ENCODE measurements around the gene ARHGEF6. TPM values are rescaled to one million over a fixed set of nuclear protein-coding genes. Genes with fewer than 3 reads are reported as not detected.

The ARHGEF6 gene
- total RNA-seq, 4 donors from 2014 or later = 0.61 to 10.5 (median 2.9) TPM

DNA sequence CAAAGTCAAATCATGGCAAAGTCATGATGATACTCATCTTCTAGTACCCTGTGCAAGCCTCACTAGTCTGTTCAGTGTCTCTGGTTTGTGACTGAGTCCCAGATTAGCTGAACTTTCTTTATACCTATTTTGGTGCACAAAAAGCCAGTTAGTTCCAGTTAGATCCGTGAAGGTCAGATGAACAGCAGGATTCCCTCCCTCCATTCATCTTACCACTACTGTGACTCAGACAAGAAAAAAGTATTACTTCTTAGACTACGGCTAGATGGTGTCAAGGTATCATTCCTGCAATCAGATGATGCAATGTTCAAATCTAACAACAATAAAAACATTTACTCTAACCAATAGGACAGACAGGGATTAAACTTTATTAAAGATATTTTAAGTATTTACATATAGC lies 30.4 kb downstream of the ARHGEF6 start:
- TF ChIP-seq, protein P1, sequence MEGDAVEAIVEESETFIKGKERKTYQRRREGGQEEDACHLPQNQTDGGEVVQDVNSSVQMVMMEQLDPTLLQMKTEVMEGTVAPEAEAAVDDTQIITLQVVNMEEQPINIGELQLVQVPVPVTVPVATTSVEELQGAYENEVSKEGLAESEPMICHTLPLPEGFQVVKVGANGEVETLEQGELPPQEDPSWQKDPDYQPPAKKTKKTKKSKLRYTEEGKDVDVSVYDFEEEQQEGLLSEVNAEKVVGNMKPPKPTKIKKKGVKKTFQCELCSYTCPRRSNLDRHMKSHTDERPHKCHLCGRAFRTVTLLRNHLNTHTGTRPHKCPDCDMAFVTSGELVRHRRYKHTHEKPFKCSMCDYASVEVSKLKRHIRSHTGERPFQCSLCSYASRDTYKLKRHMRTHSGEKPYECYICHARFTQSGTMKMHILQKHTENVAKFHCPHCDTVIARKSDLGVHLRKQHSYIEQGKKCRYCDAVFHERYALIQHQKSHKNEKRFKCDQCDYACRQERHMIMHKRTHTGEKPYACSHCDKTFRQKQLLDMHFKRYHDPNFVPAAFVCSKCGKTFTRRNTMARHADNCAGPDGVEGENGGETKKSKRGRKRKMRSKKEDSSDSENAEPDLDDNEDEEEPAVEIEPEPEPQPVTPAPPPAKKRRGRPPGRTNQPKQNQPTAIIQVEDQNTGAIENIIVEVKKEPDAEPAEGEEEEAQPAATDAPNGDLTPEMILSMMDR (IDR thresholded peaks at IDR 0.05) = no peak
- no peak for TF ChIP-seq POLR2A (IDR thresholded peaks at IDR 0.05)
- Histone ChIP-seq H3K36me3 (no peaks in the 10 kb centered on the region), H3K27ac (no peak overlapping the region), H3K27me3 (no peaks in the 10 kb centered on the region), H3K9me3 (no peaks in the 10 kb centered on the region), H3K4me1 (peaks cover 0 to 5% (median 2%) of the 10 kb centered on the region in 3 donors), H3K4me3 (no peak overlapping the region)
- DNase-seq = no peak
- 32 to 45% methylated on average over 2 of the region's 2 CpGs for WGBS, 2 donors
- intact Hi-C loops (cut with DNase I) = no loop called here

DNA sequence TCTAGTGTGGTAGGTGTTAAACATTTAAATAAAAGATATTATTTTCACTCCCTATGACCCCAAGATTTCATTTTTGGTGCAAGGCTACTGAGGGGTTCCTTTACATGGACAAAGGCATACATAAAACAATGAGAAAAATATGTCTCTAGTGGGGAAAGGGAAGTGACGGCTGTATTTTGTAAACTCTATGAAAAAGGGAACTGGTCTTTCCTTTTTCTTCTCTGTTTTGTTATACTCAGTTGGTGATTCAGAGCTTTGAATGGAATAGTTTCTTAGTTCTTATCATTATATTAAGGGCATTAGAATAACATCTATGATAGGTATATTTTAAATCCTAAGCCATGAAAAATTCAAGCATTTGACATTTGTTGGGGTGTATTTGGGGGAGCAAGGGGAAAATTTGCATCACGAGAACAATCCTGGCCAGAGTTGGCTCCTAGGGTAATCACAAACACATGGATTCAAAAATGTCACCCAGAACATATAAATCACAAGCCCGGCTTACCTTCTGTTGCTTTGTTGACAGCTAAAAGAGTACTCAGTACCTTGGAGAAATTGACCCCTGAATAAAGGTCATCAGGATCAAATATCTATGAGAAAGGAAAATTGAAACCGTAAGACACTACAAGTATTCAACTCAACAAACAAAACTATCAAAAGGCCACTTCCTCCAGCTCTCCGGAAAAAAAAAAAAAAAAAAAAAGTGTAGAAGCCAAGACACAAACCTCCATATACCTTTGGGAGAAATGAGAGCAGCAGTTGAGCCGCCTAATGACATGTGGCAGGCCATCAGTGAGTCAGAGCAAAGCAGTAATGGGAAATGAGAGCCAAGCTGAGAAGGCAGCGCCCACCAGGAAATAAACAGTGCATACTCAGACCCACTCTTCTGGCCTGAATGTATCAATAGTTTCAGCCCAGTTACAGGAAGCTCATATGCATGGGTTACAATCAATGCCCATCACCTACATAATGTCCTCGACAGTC lies 33.4 kb downstream of the ARHGEF6 start:
- H3K36me3 ChIP-seq = no peaks in the 10 kb centered on the region

DNA sequence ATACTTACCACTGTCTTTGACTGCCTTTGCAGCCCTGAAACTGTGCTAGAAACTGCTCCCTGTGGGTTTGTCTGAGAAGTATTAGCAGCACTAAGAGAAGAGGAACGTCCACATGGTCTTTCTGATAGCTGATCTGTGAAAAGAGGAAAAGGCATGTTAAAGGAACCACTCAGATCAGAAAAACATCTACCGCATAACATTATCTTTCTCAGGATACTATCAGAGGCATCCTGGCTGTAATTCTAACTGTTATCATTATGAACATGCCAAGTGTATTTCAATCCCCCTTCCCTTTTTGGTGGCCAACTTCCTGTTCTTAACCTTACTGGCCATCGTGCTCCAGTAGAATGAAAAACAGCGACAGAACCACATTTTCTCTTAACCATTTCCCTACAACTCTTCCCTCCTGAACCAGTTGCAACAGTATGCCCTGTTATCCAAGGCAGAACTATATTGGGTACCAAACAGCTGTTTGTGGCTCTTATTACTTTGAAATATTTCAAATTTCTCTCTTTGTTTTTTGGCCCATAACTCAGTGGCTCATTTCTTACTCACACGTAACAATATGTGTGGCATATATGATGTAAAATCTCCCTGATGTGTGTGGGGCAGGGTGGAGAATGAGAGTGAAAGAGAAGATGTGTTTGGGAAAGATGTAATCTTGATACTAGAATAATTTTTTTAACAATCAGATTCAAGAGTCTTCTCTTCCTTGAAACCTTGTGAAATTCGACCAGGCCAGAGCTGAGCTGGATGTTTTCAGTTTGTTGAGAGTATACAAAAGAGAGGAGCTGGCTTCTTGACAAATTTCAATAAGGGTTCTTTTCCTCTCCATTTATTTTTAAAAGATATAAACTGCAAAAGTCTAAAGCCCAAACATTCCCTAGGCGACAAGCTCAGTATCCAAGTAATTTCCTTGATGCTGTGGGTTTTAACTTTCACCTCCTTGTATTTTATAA lies 35.2 kb downstream of the ARHGEF6 start:
- no peak for TF ChIP-seq POLR2A (IDR thresholded peaks at IDR 0.05)
- TF ChIP-seq, protein P1 (IDR thresholded peaks at IDR 0.05) = no peak
- DNase-seq = no peak
- H3K9me3 ChIP-seq = no peaks in the 10 kb centered on the region
- peak overlapping the region in 3 of 4 donors; percentile 21 to 47 (median 33) for H3K27ac ChIP-seq
- H3K4me1 ChIP-seq = no peaks in the 10 kb centered on the region
- no peaks in the 10 kb centered on the region for H3K27me3 ChIP-seq
- no peak overlapping the region for H3K4me3 ChIP-seq
- intact Hi-C loops (cut with DNase I) = no loop called here
- H3K36me3 ChIP-seq = no peaks in the 10 kb centered on the region
- 52 to 62% methylated on average over 7 of the region's 7 CpGs for WGBS, 2 donors

More for the DNA sequence above, 33.4 kb downstream of the ARHGEF6 start:
- 61% methylated on average over 6 to 8 of the region's 8 CpGs for WGBS, 2 donors
- Histone ChIP-seq H3K4me1 (no peaks in the 10 kb centered on the region), H3K27me3 (no peaks in the 10 kb centered on the region), H3K4me3 (no peak overlapping the region), H3K27ac (peak overlapping the region in 2 of 4 donors; percentile 19 to 42), H3K9me3 (no peaks in the 10 kb centered on the region)
- TF ChIP-seq, protein P1 (IDR thresholded peaks at IDR 0.05) = no peak
- TF ChIP-seq POLR2A (IDR thresholded peaks at IDR 0.05) = no peak
- DNase-seq = no peak
- intact Hi-C loops (cut with DNase I) = no loop called here

DNA sequence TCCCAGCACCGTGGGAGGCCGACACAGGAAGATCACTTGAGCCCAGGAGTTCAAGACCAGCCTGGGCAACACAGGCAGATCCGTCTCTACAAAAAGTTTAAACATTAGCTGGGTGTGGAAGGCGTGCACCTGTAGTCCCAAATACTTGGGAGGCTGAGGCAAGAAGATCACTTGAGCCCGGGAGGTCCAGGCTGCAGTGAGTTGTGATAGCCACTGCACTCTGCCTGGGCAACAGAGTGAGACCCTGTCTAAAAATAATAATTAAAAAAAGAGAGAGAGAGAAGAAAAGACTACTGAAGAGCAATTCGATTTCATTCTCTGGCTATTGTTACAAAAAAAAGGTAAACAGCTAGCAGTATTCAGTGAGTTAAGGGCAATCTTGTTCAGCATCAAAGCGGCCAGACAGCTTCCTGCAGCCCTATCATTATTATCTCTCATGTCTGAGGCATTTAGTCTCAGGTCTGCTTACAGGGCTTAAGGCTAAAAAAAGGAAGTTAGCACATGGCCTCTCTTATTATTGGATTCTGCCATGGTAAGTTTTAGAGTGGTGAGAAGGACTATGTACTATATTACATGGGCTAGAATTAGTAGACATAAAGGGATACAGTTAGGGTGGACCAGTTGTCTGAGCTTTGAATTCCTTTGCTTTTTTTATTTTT lies 37.9 kb downstream of the ARHGEF6 start:
- no peaks in the 10 kb centered on the region for H3K27me3 ChIP-seq
- H3K36me3 ChIP-seq = no peaks in the 10 kb centered on the region
- no peak for DNase-seq
- H3K4me1 ChIP-seq = no peaks in the 10 kb centered on the region
- H3K9me3 ChIP-seq = no peaks in the 10 kb centered on the region
- H3K4me3 ChIP-seq = no peak overlapping the region
- TF ChIP-seq, protein P1 (IDR thresholded peaks at IDR 0.05) = no peak
- TF ChIP-seq POLR2A (IDR thresholded peaks at IDR 0.05) = no peak
- H3K27ac ChIP-seq = no peak overlapping the region
- WGBS, 2 donors = 59 to 76% methylated on average over 2 to 6 of the region's 7 CpGs
- intact Hi-C loops (cut with DNase I) = no loop called here
